Stomach (tissue), 4 donors: ENCODE measurements around the gene TMEM205.

Experiments
- EP300 ChIP-seq: sonication (generic); formaldehyde crosslinking; IDR thresholded peaks from one replicate; pipeline ENCODE4 v1.6.1; 2017; ENCODE audit warnings: antibody characterized with exemption
- POLR2A ChIP-seq, 4 donors: fragments of 450-650 bp; IDR thresholded peaks; one replicate each; pipeline ENCODE4 v1.6.1; 2016; ENCODE audit warnings: antibody characterized with exemption in 4 of 4, control low read depth in 2 of 4, mild to moderate bottlenecking in 1 of 4, moderate library complexity in 1 of 4
- TF ChIP-seq, protein P1 (sequence below), 7 experiments: fragments of 450-650 bp in 4 of 7; fragments of 200-600 bp in 3 of 7; sonication (generic) in 3 of 7; IDR thresholded peaks; one replicate each; pipeline ENCODE4 v1.5.1; 2016 to 2019; ENCODE audit warnings: antibody characterized with exemption in 7 of 7, control low read depth in 2 of 7, mild to moderate bottlenecking in 1 of 7

DNA sequence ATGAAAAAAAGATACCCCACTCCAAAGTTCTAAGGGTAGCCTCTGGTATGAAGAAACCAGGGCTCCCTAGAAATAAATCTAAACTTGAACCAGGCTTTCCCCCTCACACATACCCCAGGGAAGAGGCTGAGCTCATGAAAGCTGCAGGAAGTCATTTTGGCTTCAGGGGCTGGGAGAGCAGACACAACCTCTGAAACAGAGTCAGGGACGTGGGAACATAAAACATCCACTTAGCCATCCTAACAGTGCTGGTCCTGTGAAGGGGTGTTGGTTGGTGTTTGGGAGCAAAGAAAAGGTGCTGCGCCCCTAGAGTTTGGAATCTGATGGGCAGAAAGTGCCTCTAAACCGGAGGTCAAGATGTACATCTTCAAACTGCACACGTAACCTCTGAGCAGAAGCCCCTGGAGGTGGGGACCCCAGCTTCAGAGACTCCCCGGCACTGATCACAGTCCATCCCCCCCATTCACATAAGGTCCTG lies 22.4 kb downstream of the TMEM205 start:
- TF ChIP-seq, protein P1, sequence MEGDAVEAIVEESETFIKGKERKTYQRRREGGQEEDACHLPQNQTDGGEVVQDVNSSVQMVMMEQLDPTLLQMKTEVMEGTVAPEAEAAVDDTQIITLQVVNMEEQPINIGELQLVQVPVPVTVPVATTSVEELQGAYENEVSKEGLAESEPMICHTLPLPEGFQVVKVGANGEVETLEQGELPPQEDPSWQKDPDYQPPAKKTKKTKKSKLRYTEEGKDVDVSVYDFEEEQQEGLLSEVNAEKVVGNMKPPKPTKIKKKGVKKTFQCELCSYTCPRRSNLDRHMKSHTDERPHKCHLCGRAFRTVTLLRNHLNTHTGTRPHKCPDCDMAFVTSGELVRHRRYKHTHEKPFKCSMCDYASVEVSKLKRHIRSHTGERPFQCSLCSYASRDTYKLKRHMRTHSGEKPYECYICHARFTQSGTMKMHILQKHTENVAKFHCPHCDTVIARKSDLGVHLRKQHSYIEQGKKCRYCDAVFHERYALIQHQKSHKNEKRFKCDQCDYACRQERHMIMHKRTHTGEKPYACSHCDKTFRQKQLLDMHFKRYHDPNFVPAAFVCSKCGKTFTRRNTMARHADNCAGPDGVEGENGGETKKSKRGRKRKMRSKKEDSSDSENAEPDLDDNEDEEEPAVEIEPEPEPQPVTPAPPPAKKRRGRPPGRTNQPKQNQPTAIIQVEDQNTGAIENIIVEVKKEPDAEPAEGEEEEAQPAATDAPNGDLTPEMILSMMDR (IDR thresholded peaks at IDR 0.05) = no peak
- TF ChIP-seq EP300 = no peak
- no peak for TF ChIP-seq POLR2A (IDR thresholded peaks at IDR 0.05)
